MG63 (cell line): ENCODE measurements around the gene KNOP1. TPM values are rescaled to one million over a fixed set of nuclear protein-coding genes. Genes with fewer than 3 reads are reported as not detected.
"Not testable (repeated sequence)": the region's sequence is repeated elsewhere in the genome, so short reads cannot be mapped to it uniquely, and the experiment has no call there.

Experiments
- DNase-seq: peaks from one replicate; pipeline ENCODE4 v3.0.0-alpha.2; 2020
- H3K27me3 ChIP-seq: fragments of 250-450 bp; sonication (Bioruptor Pico); 2 replicates; pipeline ENCODE4 v1.5.1; 2020; ENCODE audit warnings: mild to moderate bottlenecking, moderate library complexity
- H3K36me3 ChIP-seq: fragments of 250-450 bp; sonication (Bioruptor Pico); 2 replicates; pipeline ENCODE4 v1.5.1; 2020; ENCODE audit warnings: mild to moderate bottlenecking, moderate library complexity
- H3K4me3 ChIP-seq: fragments of 250-450 bp; sonication (Bioruptor Pico); 2 replicates; pipeline ENCODE4 v1.5.1; 2020; ENCODE audit warnings: mild to moderate bottlenecking, moderate library complexity
- H3K9me3 ChIP-seq: fragments of 250-450 bp; sonication (Bioruptor Pico); 2 replicates; pipeline ENCODE4 v1.5.1; 2020; ENCODE audit warnings: mild to moderate bottlenecking, moderate library complexity
- total RNA-seq: library from RNA; depleted of rRNA; stranded (reverse); fragments of >200 nt; shearing (Covaris generic); gene quantifications from 2 replicates; pipeline ENCODE4 v1.2.3, GENCODE V29; 2014; ENCODE audit warnings: low replicate concordance

The KNOP1 gene
- total RNA-seq, 1 experiment from 2014 or later, result 15.2 TPM

GRCh38 chr16:19680881-19681340 is 37.1 kb downstream of the KNOP1 start:
- DNase-seq, result no peak
- Histone ChIP-seq H3K36me3 (peaks cover 16% of the 10 kb centered on the region), H3K27me3 (no peaks in the 10 kb centered on the region), H3K9me3 (no peaks in the 10 kb centered on the region), H3K4me3 (no peak overlapping the region)

GRCh38 chr16:19679281-19679680 is 38.7 kb downstream of the KNOP1 start:
- not testable (repeated sequence) for DNase-seq, H3K4me3 ChIP-seq, H3K9me3 ChIP-seq, H3K36me3 ChIP-seq, H3K27me3 ChIP-seq

GRCh38 chr16:19678804-19679203 is 39.2 kb downstream of the KNOP1 start:
- Histone ChIP-seq H3K9me3 (no peaks in the 10 kb centered on the region), H3K27me3 (no peaks in the 10 kb centered on the region), H3K36me3 (peaks cover 6% of the 10 kb centered on the region), H3K4me3 (no peak overlapping the region)
- DNase-seq, result no peak

- H3K27me3 ChIP-seq, result no peaks in the 10 kb centered on the region
- H3K9me3 ChIP-seq, result no peaks in the 10 kb centered on the region
- no peak overlapping the region for H3K4me3 ChIP-seq
- DNase-seq, result no peak
- H3K36me3 ChIP-seq, result no peaks in the 10 kb centered on the region; the same call in 1 of the 2 replicates
Measured at GRCh38 chr16:19677402-19677801, 40.6 kb downstream of the KNOP1 start.

GRCh38 chr16:19674485-19674884 is 43.5 kb downstream of the KNOP1 start:
- Histone ChIP-seq H3K27me3 (no peaks in the 10 kb centered on the region), H3K9me3 (no peaks in the 10 kb centered on the region), H3K4me3 (no peak overlapping the region), H3K36me3 (no peaks in the 10 kb centered on the region; the same call in 1 of the 2 replicates)
- no peak for DNase-seq

- no peak for DNase-seq
- no peaks in the 10 kb centered on the region; the same call in 1 of the 2 replicates for H3K36me3 ChIP-seq
- no peaks in the 10 kb centered on the region for H3K27me3 ChIP-seq
- no peak overlapping the region for H3K4me3 ChIP-seq
- H3K9me3 ChIP-seq, result no peaks in the 10 kb centered on the region
Measured at GRCh38 chr16:19672378-19672777, 45.6 kb downstream of the KNOP1 start.

GRCh38 chr16:19666477-19666876 is 51.5 kb downstream of the KNOP1 start:
- no peak overlapping the region for H3K4me3 ChIP-seq
- 0 out of 2 replicates have a peak, but pooled peaks cover 2% of the 10 kb centered on the region for H3K9me3 ChIP-seq
- no peaks in the 10 kb centered on the region for H3K27me3 ChIP-seq
- peaks cover 4% of the 10 kb centered on the region for H3K36me3 ChIP-seq
- DNase-seq, result no peak

GRCh38 chr16:19665313-19665712 is 52.7 kb downstream of the KNOP1 start:
- not testable (repeated sequence) for H3K36me3 ChIP-seq, H3K27me3 ChIP-seq, DNase-seq, H3K4me3 ChIP-seq, H3K9me3 ChIP-seq

- Histone ChIP-seq H3K36me3 (peaks cover 4% of the 10 kb centered on the region; the same call in 1 of the 2 replicates), H3K9me3 (0 out of 2 replicates have a peak, but pooled peaks cover 2% of the 10 kb centered on the region), H3K4me3 (no peak overlapping the region), H3K27me3 (no peaks in the 10 kb centered on the region)
- DNase-seq, result no peak
Measured at GRCh38 chr16:19664166-19664565, 53.9 kb downstream of the KNOP1 start.

GRCh38 chr16:19662351-19662750 is 55.7 kb downstream of the KNOP1 start:
- peaks cover 4% of the 10 kb centered on the region; the same call in 1 of the 2 replicates for H3K36me3 ChIP-seq

GRCh38 chr16:19660432-19660831 is 57.6 kb downstream of the KNOP1 start:
- Histone ChIP-seq H3K36me3 (peaks cover 4% of the 10 kb centered on the region), H3K9me3 (0 out of 2 replicates have a peak, but pooled peaks cover 2% of the 10 kb centered on the region), H3K4me3 (no peak overlapping the region), H3K27me3 (no peaks in the 10 kb centered on the region)
- no peak for DNase-seq

More at GRCh38 chr16:19662351-19662750, 55.7 kb downstream of the KNOP1 start:
- Histone ChIP-seq H3K27me3 (no peaks in the 10 kb centered on the region), H3K9me3 (0 out of 2 replicates have a peak, but pooled peaks cover 2% of the 10 kb centered on the region), H3K4me3 (no peak overlapping the region)
- DNase-seq, result no peak

GRCh38 chr16:19659554-19659953 is 58.5 kb downstream of the KNOP1 start:
- H3K36me3 ChIP-seq, result peaks cover 4% of the 10 kb centered on the region
- H3K9me3 ChIP-seq, result no peaks in the 10 kb centered on the region
- no peak for DNase-seq
- H3K27me3 ChIP-seq, result no peaks in the 10 kb centered on the region
- H3K4me3 ChIP-seq, result no peak overlapping the region

- peaks cover 4% of the 10 kb centered on the region for H3K36me3 ChIP-seq
- no peak for DNase-seq
- no peaks in the 10 kb centered on the region for H3K9me3 ChIP-seq
- H3K27me3 ChIP-seq, result no peaks in the 10 kb centered on the region
- H3K4me3 ChIP-seq, result no peak overlapping the region
Measured at GRCh38 chr16:19657831-19658230, 60.2 kb downstream of the KNOP1 start.

GRCh38 chr16:19655242-19655777 is 62.7 kb downstream of the KNOP1 start:
- Histone ChIP-seq H3K27me3 (no peaks in the 10 kb centered on the region), H3K4me3 (no peak overlapping the region), H3K9me3 (no peaks in the 10 kb centered on the region), H3K36me3 (no peaks in the 10 kb centered on the region; the same call in 1 of the 2 replicates)
- no peak for DNase-seq

GRCh38 chr16:19654147-19654546 is 63.9 kb downstream of the KNOP1 start:
- no peaks in the 10 kb centered on the region for H3K27me3 ChIP-seq
- H3K36me3 ChIP-seq, result no peaks in the 10 kb centered on the region; the same call in 1 of the 2 replicates
- no peak overlapping the region for H3K4me3 ChIP-seq
- H3K9me3 ChIP-seq, result no peaks in the 10 kb centered on the region
- no peak for DNase-seq
